IMR-90 (cell line): ENCODE results near the gene CHRNB1. TPM values are rescaled to one million over a fixed set of nuclear protein-coding genes. Genes with fewer than 3 reads are reported as not detected.

Experiments
- ATAC-seq: fragments of 200-7000 bp; cut with Tn5 transposase; 2 replicates; pipeline ENCODE4 v1.9.1; 2020; ENCODE audit warnings: low read depth, mild to moderate bottlenecking, moderate library complexity
- BruUV-seq: library from RNA; stranded (reverse); fragments of 400-500 nt; replicated peaks from 2 replicates; lab custom pipeline; 2021; lab: Mats Ljungman, UMichigan
- CTCF ChIA-PET: fragments of 300-600 bp; formaldehyde crosslinking; extraction: SDS; loops from one replicate; lab custom pipeline; 2021; ENCODE audit warnings: antibody characterized with exemption; lab: Yijun Ruan, JAX
- POLR2A ChIA-PET: fragments of 300-600 bp; sonication (Branson Sonifier 250); formaldehyde crosslinking; loops from one replicate; lab custom pipeline; 2022; ENCODE audit warnings: antibody characterized with exemption; ENCODE audit not compliant: unreplicated experiment; lab: Charles Lee
- DNase-seq: peaks from one replicate; pipeline ENCODE4 v3.0.0; 2013
- H2AFZ ChIP-seq: replicated peaks from 2 replicates; pipeline ENCODE3; 2013; ENCODE audit warnings: low read length, mild to moderate bottlenecking; ENCODE audit not compliant: poor library complexity
- H2AK5ac ChIP-seq: 2 replicates; pipeline ENCODE4 v1.6.1; 2013; ENCODE audit warnings: low read depth, low read length, inconsistent platforms
- H2AK9ac ChIP-seq: replicated peaks from 2 replicates; pipeline ENCODE3; 2013; ENCODE audit warnings: mild to moderate bottlenecking, low read depth, low read length, moderate library complexity; ENCODE audit not compliant: poor library complexity
- H2BK120ac ChIP-seq: 2 replicates; pipeline ENCODE4 v1.6.1; 2013; ENCODE audit warnings: low read depth, low read length, inconsistent platforms
- H2BK15ac ChIP-seq: 3 replicates; pipeline ENCODE4 v1.6.1; 2013; ENCODE audit warnings: low read depth, low read length, inconsistent platforms
- H2BK20ac ChIP-seq: 2 replicates; pipeline ENCODE4 v1.6.1; 2013; ENCODE audit warnings: low read depth, mild to moderate bottlenecking, inconsistent platforms, low read length, moderate library complexity
- H2BK5ac ChIP-seq: 2 replicates; pipeline ENCODE4 v1.6.1; 2013; ENCODE audit warnings: mild to moderate bottlenecking, low read depth, low read length, inconsistent platforms; ENCODE audit not compliant: poor library complexity, severe bottlenecking
- H3K14ac ChIP-seq: replicated peaks from 2 replicates; pipeline ENCODE4 v1.6.1; 2013; ENCODE audit warnings: low read depth, low read length, inconsistent platforms
- H3K18ac ChIP-seq: 2 replicates; pipeline ENCODE4 v1.6.1; 2013; ENCODE audit warnings: low read depth, low read length, control low read depth
- H3K23ac ChIP-seq: 2 replicates; pipeline ENCODE4 v1.6.1; 2013; ENCODE audit warnings: low read depth, low read length, inconsistent platforms
- H3K27ac ChIP-seq: 2 replicates; pipeline ENCODE4 v1.5.1; 2013; ENCODE audit warnings: mild to moderate bottlenecking, control low read depth, low read length; ENCODE audit not compliant: insufficient read depth
- H3K27me3 ChIP-seq: 2 replicates; pipeline ENCODE4 v1.6.1; 2013; ENCODE audit warnings: low read length; ENCODE audit not compliant: control insufficient read depth, insufficient read depth
- H3K36me3 ChIP-seq: 2 replicates; pipeline ENCODE4 v1.6.1; 2013; ENCODE audit warnings: low read length, mixed read lengths; ENCODE audit not compliant: control insufficient read depth, insufficient read depth
- H3K4ac ChIP-seq: 2 replicates; pipeline ENCODE4 v1.6.1; 2013; ENCODE audit warnings: low read depth, low read length, inconsistent platforms
- H3K4me1 ChIP-seq: 2 replicates; pipeline ENCODE4 v1.6.1; 2013; ENCODE audit warnings: low read length, mixed read lengths; ENCODE audit not compliant: control insufficient read depth, insufficient read depth
- H3K4me2 ChIP-seq: 2 replicates; pipeline ENCODE4 v1.6.1; 2013; ENCODE audit warnings: low read depth, mild to moderate bottlenecking, control low read depth, low read length, moderate library complexity
- H3K4me3 ChIP-seq: 2 replicates; pipeline ENCODE4 v1.5.1; 2013; ENCODE audit warnings: low read depth, mild to moderate bottlenecking, control low read depth, low read length, moderate library complexity; ENCODE audit not compliant: insufficient read depth
- H3K56ac ChIP-seq: 2 replicates; pipeline ENCODE4 v1.6.1; 2013; ENCODE audit warnings: low read length, inconsistent platforms; ENCODE audit not compliant: insufficient read depth; ENCODE audit errors: extremely low read depth
- H3K79me1 ChIP-seq, 2 experiments: 2 replicates each; pipeline ENCODE4 v1.6.1; 2013; ENCODE audit warnings: low read length in 2 of 2, inconsistent platforms in 1 of 2, low read depth in 1 of 2
- H3K9ac ChIP-seq: 2 replicates; pipeline ENCODE4 v1.6.1; 2013; ENCODE audit warnings: low read depth, low read length, control low read depth
- H3K9me1 ChIP-seq: 2 replicates; pipeline ENCODE4 v1.6.1; 2013; ENCODE audit warnings: low read length, inconsistent platforms; ENCODE audit not compliant: insufficient read depth
- H3K9me3 ChIP-seq: 2 replicates; pipeline ENCODE4 v1.6.1; 2013; ENCODE audit warnings: low read length; ENCODE audit not compliant: control insufficient read depth, insufficient read depth
- H4K20me1 ChIP-seq: 2 replicates; pipeline ENCODE4 v1.6.1; 2013; ENCODE audit warnings: low read length, inconsistent platforms; ENCODE audit not compliant: insufficient read depth
- H4K5ac ChIP-seq: 2 replicates; pipeline ENCODE4 v1.6.1; 2013; ENCODE audit warnings: mild to moderate bottlenecking, low read depth, low read length, control low read depth
- H4K8ac ChIP-seq, 2 experiments: 2 replicates each; pipeline ENCODE4 v1.6.1; 2013; ENCODE audit warnings: low read depth in 2 of 2, low read length in 2 of 2, control low read depth in 1 of 2, inconsistent platforms in 1 of 2
- H4K91ac ChIP-seq: 2 replicates; pipeline ENCODE4 v1.6.1; 2013; ENCODE audit warnings: low read depth, low read length, inconsistent platforms; ENCODE audit not compliant: insufficient read depth
- CHD1 ChIP-seq: IDR thresholded peaks from 2 replicates; pipeline ENCODE4 v1.6.1; 2012; ENCODE audit warnings: low read depth, low read length, improper control_type of control experiment
- FOS ChIP-seq: fragments of 150-350 bp; IDR thresholded peaks from 2 replicates; pipeline ENCODE4 v1.6.1; 2016; ENCODE audit warnings: low read depth, low read length
- MAFK ChIP-seq: IDR thresholded peaks from 2 replicates; pipeline ENCODE4 v1.6.1; 2012; ENCODE audit warnings: low read depth, low read length, improper control_type of control experiment
- MAZ ChIP-seq: IDR thresholded peaks from 2 replicates; pipeline ENCODE4 v1.6.1; 2012; ENCODE audit warnings: low read depth, mild to moderate bottlenecking, low read length, improper control_type of control experiment, moderate library complexity, borderline replicate concordance
- MXI1 ChIP-seq: IDR thresholded peaks from 2 replicates; pipeline ENCODE4 v1.6.1; 2012; ENCODE audit warnings: low read depth, mild to moderate bottlenecking, low read length, moderate library complexity, borderline replicate concordance
- NFE2L2 ChIP-seq: fragments of 150-350 bp; IDR thresholded peaks from 2 replicates; pipeline ENCODE4 v1.6.1; 2016; ENCODE audit warnings: low read depth, mild to moderate bottlenecking, low read length
- POLR2A ChIP-seq: IDR thresholded peaks from 2 replicates; pipeline ENCODE4 v1.6.1; 2012; ENCODE audit warnings: mild to moderate bottlenecking, low read depth, low read length
- RAD21 ChIP-seq: IDR thresholded peaks from 2 replicates; pipeline ENCODE4 v1.6.1; 2012; ENCODE audit warnings: low read length, improper control_type of control experiment
- RCOR1 ChIP-seq: IDR thresholded peaks from 2 replicates; pipeline ENCODE4 v1.6.1; 2012; ENCODE audit warnings: mild to moderate bottlenecking, low read length, improper control_type of control experiment; ENCODE audit not compliant: insufficient replicate concordance
- RFX5 ChIP-seq: IDR thresholded peaks from 2 replicates; pipeline ENCODE4 v1.8.0; 2012; ENCODE audit warnings: low read depth, mild to moderate bottlenecking, low read length, moderate library complexity
- SMC3 ChIP-seq: fragments of 150-350 bp; IDR thresholded peaks from 2 replicates; pipeline ENCODE4 v1.6.1; 2016; ENCODE audit warnings: low read depth, mild to moderate bottlenecking, antibody characterized with exemption, low read length, moderate library complexity
- WGBS, 2 experiments: methylation state at CpG; one replicate each; pipeline versions ENCODE4 v1.1.5 to v1.1.7; 2013; ENCODE audit warnings: missing lambda C conversion rate in 2 of 2; ENCODE audit not compliant: insufficient read length in 1 of 2; ENCODE audit errors: extremely low coverage in 2 of 2; 5-methylcytosine and 5-hydroxymethylcytosine counted together
- dilution Hi-C: fragments of 300-500 bp; cut with HindIII; formaldehyde crosslinking; loops from one replicate; pipeline ENCODE4 v1.14.3; 2018; ENCODE audit warnings: low sequenced_read_pairs; ENCODE audit not compliant: unreplicated experiment
- in situ Hi-C: fragments of 300-500 bp; cut with MboI; formaldehyde crosslinking; loops from 3 replicates; pipeline ENCODE4 v1.14.3; 2019; ENCODE audit warnings: low sequenced_read_pairs, inconsistent platforms, mixed read lengths
- intact Hi-C: fragments of 100-400 bp; cut with micrococcal nuclease; formaldehyde crosslinking; loops from 2 replicates; pipeline ENCODE4 v1.10.0; 2022
- polyA plus RNA-seq, 3 experiments: library from polyadenylated mRNA; depleted of rRNA; stranded (reverse); fragments of >200 nt; gene quantifications; 2 replicates each; pipeline ENCODE4 v1.2.3, GENCODE V29; 2012; ENCODE audit warnings: low replicate concordance in 1 of 3
- total RNA-seq: library from RNA; depleted of rRNA; stranded (reverse); fragments of >200 nt; gene quantifications from 2 replicates; pipeline ENCODE4 v1.2.3, GENCODE V29; 2012
- TF ChIP-seq, protein P1 (sequence below): fragments of 150-350 bp; IDR thresholded peaks from 2 replicates; pipeline ENCODE4 v1.6.1; 2016; ENCODE audit warnings: low read depth, mild to moderate bottlenecking, low read length, moderate library complexity, borderline replicate concordance
- TF ChIP-seq, protein P2 (sequence below): fragments of 150-350 bp; IDR thresholded peaks from 2 replicates; pipeline ENCODE4 v1.6.1; 2017; ENCODE audit warnings: mild to moderate bottlenecking, antibody characterized with exemption, low read length, low read depth
- TF ChIP-seq, protein P3 (sequence below): conservative IDR thresholded peaks from 2 replicates; pipeline ENCODE4 v1.5.1; 2012; ENCODE audit warnings: mild to moderate bottlenecking, low read depth, low read length, improper control_type of control experiment

CHRNB1 gene
- total and polyA plus RNA-seq, 2 of the 4 experiments (the other 2 are of a cell fraction): 4.3 to 6.0 TPM

DNA sequence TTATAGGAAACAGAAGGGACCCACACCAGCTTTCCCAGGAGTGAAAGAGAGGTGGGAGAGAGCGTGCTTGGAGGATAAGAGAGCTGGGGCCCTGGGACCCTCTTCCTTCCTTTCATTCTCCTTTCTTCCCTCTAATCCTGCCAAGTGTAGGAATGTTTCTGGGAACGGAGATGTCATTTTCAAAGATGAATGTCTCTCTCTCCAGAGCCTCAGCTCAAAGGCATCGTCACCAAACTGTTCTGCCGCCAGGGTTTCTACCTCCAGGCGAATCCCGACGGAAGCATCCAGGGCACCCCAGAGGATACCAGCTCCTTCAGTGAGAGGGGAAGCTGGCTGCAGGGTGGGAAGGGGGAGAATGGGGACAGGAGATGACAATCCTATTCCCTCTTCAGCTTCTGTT is 3.6 kb upstream of the CHRNB1 start:
- CTCF ChIA-PET: no interaction called here

More for the DNA sequence above, 3.6 kb upstream of the CHRNB1 start:
- Histone ChIP-seq H3K4me3 (no peak overlapping the region), H3K9me3 (no peaks in the 10 kb centered on the region), H3K4ac (no peak overlapping the region), H3K36me3 (no peaks in the 10 kb centered on the region), H2BK120ac (no peak overlapping the region), H4K20me1 (peaks cover 3% of the 10 kb centered on the region; the same call in 1 of the 2 replicates), H3K4me2 (no peak overlapping the region), H4K91ac (no peak overlapping the region), H3K27me3 (peaks cover 41% of the 10 kb centered on the region), H3K4me1 (peaks cover 22% of the 10 kb centered on the region), H2AFZ (no peak overlapping the region), H3K23ac (no peak overlapping the region), H2BK5ac (no peak overlapping the region), H4K8ac (no peak overlapping the region), H3K18ac (no peak overlapping the region), H3K14ac (no peak overlapping the region), H2AK5ac (no peak overlapping the region), H3K56ac (no peak overlapping the region), H4K5ac (no peak overlapping the region), H3K9me1 (0 out of 2 replicates have a peak, but pooled peaks cover 8% of the 10 kb centered on the region), H3K79me1 (peaks cover 0 to 2% of the 10 kb centered on the region in 2 experiments; a peak in 1 of 4 replicates), H2AK9ac (no peak overlapping the region), H2BK15ac (no peak overlapping the region), H3K27ac (no peak overlapping the region), H3K9ac (no peak overlapping the region), H2BK20ac (no peak overlapping the region)
- intact Hi-C loops (no loop called here), in situ Hi-C loops (no loop called here), dilution Hi-C loops (no loop called here)
- TF ChIP-seq SMC3 (no peak), MAFK (no peak), POLR2A (no peak), RCOR1 (no peak), MXI1 (no peak), RAD21 (no peak), CHD1 (no peak), NFE2L2 (no peak), MAZ (no peak), RFX5 (no peak), FOS (no peak)
- TF ChIP-seq, protein P1, sequence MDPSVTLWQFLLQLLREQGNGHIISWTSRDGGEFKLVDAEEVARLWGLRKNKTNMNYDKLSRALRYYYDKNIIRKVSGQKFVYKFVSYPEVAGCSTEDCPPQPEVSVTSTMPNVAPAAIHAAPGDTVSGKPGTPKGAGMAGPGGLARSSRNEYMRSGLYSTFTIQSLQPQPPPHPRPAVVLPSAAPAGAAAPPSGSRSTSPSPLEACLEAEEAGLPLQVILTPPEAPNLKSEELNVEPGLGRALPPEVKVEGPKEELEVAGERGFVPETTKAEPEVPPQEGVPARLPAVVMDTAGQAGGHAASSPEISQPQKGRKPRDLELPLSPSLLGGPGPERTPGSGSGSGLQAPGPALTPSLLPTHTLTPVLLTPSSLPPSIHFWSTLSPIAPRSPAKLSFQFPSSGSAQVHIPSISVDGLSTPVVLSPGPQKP: no peak
- TF ChIP-seq, protein P2, sequence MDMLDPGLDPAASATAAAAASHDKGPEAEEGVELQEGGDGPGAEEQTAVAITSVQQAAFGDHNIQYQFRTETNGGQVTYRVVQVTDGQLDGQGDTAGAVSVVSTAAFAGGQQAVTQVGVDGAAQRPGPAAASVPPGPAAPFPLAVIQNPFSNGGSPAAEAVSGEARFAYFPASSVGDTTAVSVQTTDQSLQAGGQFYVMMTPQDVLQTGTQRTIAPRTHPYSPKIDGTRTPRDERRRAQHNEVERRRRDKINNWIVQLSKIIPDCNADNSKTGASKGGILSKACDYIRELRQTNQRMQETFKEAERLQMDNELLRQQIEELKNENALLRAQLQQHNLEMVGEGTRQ: no peak
- TF ChIP-seq, protein P3, sequence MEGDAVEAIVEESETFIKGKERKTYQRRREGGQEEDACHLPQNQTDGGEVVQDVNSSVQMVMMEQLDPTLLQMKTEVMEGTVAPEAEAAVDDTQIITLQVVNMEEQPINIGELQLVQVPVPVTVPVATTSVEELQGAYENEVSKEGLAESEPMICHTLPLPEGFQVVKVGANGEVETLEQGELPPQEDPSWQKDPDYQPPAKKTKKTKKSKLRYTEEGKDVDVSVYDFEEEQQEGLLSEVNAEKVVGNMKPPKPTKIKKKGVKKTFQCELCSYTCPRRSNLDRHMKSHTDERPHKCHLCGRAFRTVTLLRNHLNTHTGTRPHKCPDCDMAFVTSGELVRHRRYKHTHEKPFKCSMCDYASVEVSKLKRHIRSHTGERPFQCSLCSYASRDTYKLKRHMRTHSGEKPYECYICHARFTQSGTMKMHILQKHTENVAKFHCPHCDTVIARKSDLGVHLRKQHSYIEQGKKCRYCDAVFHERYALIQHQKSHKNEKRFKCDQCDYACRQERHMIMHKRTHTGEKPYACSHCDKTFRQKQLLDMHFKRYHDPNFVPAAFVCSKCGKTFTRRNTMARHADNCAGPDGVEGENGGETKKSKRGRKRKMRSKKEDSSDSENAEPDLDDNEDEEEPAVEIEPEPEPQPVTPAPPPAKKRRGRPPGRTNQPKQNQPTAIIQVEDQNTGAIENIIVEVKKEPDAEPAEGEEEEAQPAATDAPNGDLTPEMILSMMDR: no peak
- no TSS peak for BruUV-seq
- POLR2A ChIA-PET: interaction anchor here (0.6 kb wide), 3 partner anchors 28 to 934 kb away, joined by 3 to 8 read pairs (median 7); no protein-coding TSS in a partner anchor
- ATAC-seq (no peak), DNase-seq (no peak)
- no CpG with 5 or more reads among the region's 7 CpGs for WGBS, 2 experiments
